Measurements from ENCODE around the gene SHISA7. TPM values are rescaled to one million over a fixed set of nuclear protein-coding genes. Genes with fewer than 3 reads are reported as not detected.

The SHISA7 gene
- polyA plus RNA-seq, 4 donors = 0.10 to 0.14 (median 0.13) TPM

DNA sequence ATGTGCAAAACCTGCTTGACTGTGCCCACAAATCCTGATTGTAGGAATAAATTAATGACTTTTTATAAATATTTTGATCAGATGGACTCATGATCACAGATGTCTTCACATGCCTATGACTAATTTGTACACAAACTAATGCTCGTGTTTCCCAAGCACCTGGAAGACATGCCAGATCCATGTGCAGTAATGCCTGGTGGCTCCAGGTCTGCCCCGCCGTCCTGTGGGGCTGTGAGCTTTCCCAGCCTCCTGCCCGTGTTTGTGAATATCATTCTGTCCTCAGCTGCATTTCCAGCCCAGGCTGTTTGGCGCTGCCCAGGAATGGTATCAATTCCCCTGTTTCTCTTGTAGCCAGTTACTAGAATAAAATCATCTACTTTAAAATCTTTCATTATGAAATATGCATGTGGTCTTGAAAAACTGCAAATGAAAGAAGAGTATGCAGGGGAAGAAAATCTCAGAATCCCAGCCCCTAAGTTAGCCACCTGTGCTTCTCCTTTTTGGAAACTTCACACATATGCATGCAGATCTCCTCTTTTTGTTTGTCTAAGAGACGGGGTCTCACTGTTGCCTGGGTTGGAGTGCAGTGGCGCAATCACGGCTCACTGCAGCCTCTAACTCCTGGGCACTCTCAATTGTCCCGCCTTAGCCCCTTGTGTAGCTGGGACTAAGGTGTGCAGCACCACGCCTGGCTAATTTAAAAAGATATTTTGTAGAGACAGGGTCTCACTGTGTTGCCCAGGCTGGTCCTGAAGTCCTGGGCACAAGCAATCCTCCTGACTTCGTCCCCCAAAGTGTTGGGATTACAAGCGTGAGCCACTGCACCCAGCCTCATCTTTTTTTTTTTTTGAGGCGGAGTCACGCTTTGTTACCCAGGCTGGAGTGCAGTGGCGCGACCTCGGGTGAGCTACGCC is 51.1 kb downstream of the SHISA7 start:
- DNase-seq (ENCODE audit: low read depth in 4 of 4, low spot score in 3 of 4) = no peak

DNA sequence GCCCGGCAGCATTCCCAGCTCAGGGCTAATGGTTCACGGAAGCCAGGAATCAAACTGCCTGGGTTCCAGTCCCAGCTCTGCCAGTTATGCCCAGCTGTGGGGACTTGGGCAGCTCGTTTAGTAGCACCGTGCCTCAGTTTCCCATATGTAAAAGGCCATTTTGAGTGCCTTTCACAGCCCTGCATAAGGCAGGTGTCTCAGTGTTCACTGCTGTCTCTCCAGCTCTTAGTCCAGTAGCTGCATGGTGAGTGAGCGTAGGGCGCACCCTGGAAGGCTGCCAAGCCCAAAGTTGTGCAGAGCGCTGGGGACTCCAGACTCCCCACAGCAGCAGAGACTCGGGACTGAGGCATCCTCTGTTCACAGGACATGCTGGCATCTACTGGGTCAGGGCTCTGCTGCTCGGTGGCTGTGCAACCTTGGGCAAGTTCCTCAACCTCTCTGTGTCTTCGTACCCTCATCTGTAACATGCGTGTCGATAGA is 51.9 kb downstream of the SHISA7 start:
- no peak for DNase-seq (ENCODE audit: low read depth in 4 of 4, low spot score in 3 of 4)

DNA sequence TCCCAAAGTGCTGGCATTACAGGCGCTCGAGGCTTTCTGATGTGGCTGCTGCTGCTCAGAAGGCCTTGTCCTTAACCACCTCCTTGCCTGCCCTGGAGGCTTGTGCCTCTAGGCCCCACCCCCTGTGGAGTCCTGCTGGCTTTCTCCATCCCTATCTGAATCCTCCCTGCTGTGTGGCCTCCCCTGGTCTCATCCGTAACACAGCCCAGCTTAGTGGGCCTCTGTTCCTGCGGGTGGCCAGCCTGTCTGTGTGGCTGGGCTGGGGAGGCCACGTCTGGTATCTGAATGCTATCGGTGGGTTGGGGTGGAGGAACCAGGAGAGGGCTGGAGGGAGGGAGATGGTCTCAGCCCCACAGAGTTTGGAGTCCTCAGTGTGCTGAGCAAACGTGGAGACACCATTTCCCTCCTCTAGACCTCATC is 52.6 kb downstream of the SHISA7 start:
- no peak for DNase-seq (ENCODE audit: low read depth in 4 of 4, low spot score in 3 of 4)

DNA sequence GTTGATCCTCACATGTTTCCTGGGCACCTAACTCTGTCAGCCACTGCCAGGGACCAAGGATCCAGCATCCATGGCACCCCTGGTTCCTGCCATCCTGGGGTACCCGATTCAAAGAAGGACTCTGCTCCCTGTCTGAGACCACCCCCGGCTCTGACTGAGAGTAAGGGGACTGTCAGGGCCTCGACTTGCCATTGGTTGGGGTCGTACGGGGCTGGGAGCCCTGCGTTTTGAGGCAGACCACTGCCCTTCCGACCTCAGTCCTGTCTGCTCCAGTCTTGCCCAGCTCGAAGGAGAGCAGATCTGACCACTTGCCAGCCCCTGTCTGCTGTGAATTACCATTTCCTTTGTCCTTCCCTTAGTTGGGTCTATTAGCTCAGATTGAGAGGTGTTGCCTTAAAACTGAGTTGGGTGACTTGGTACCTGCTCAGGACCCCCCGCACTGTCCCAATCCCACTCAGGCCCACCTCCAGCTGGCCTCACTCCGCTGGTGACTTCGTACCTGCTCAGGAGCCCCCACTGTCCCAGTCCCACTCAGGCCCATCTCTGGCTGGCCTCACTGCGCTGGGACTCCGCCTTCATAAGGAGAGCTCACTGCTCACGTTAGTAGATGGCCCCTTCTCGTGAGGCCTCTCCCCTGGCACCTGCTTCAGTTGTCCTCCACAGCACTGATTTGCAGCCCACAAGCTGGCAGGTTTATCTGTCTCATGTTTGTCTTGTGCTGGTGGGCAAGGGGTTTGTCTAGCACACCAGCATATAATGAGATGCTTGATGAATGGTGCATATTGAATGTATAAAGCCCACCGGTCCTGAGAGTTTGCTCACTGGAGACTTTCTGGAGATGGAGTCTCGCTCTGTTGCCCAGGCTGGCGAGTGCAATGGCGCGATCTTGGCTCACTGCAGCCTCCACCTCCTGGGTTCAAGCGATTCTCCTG is 53.4 kb downstream of the SHISA7 start:
- no peak for DNase-seq (ENCODE audit: low read depth in 4 of 4, low spot score in 3 of 4)

DNA sequence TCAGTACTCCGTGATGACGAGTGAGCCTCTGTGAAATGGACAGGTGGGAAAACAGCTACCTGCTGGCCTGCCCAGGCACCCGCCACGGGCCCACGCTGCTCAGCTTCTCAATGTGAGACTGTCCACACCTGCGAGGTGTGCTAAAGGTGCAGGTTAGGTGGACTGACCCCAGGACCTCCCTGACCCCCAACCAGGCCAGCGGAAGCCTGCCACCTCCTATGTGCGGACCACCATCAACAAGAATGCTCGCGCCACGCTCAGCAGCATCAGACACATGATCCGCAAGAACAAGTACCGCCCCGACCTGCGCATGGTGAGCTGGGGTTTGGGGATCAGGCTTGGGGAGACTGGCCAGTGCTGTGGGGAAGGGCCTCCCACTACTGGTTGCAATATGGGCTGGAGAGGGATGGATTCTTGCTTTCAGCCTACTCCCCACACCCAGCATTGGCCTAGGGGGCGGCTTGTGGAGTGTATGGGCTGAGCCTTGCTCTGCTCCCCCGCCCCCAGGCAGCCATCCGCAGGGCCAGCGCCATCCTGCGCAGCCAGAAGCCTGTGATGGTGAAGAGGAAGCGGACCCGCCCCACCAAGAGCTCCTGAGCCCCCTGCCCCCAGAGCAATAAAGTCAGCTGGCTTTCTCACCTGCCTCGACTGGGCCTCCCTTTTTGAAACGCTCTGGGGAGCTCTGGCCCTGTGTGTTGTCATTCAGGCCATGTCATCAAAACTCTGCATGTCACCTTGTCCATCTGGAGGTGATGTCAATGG is 55.2 kb downstream of the SHISA7 start:
- no peak for DNase-seq (ENCODE audit: low read depth in 4 of 4, low spot score in 3 of 4)

DNA sequence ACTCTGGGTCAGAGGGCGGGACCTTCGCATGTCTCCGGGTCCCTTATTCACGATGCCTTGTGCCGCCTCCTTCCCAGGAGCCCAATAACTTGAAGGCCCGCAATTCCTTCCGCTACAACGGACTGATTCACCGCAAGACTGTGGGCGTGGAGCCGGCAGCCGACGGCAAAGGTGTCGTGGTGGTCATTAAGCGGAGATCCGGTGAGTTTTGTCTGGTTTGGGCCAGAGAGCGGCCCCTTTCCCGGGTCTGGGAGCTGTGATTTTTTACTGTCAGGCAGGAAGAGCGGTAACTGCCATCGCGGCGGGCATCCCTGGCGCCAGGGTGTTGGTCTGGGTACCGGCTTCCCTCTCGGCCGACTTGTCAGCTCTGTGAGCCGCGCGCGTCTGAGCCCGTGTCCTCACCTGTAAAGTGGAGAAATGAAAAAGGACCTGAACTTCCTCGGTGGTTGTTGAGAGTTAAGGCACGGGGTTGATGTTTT is 56.6 kb downstream of the SHISA7 start:
- DNase-seq (ENCODE audit: low read depth in 4 of 4, low spot score in 3 of 4) = no peak

DNA sequence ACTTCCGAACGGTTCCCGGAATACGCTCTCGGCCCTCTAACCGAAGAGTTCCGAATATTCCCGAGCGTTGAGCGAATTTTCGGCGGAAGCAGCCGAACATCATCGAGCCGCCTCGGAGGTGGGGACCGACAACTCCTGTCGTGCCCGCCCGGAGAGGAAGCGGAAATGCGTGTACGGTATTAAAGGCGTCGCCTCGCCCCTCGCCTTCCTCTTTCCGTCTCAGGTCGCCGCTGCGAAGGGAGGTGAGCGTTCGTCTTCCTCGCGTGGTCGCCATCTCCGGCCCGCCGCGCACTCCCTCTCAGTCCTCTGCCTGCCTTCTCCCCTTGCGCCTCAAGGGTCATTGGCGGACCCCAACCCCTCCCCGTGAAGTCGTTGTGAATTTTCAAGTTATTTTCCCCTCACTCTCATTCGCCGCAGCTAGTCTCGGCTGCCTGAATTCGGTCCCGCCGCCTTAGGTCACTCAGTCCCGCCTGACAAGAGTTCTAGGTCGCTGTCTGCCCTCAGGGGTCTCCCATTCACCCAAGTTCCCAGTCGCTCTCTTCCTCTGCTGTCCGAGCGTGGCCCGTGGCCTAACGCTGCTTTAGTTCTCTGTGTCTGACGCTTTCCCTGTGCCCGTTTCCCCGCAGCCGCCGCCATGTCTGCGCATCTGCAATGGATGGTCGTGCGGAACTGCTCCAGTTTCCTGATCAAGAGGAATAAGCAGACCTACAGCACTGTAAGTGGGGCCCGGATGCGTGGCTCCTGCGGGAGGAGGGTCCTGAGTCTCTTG is 57.2 kb downstream of the SHISA7 start, which contains the start of gene RPL28:
Gene RPL28, plus strand, starts transcription at position 209 of the 769 bp plus-strand sequence. Its CDS starts 426 bp downstream, at position 635.
- DNase-seq (ENCODE audit: low read depth in 4 of 4, low spot score in 3 of 4) = peak; percentile 97 to 99 (median 98)

DNA sequence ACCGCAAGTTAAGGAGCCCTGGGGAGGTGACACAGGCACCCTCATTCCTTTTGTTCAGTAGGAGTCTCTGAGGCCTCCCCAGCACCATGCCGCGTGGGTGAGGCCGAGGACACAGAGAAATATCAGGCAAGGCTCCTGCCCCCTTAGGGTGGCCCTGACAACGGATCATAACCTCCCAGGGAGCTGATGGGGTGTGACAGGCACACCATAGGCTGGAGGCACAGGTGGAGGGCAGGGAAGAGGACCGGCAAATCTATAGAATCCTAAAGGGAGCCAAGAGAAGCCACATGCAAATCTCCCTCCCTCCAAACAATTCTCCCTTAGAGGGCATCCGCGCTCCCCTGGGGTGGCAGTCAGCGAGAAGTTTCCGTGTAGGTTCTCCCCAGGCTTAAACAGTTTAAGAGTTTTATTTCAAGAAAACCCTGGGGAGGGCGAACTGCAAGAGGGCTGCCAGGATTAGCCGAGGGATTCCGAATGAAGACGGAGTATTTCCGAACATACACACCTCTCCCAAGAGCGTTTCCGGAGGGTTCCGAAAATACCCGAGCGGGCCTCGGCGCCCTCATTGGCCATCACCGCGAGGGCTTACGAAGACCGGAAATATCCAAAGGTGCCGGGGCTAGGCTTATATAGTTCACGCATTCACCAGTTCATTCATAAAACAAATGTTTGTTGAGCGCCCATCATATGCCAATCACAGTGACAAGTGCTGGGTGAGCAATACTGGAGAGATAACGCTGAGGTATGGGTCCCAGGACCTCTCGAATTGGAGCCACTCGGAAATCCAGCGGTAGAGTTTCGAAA is 58.0 kb downstream of the SHISA7 start:
- peak; percentile 90 to 95 (median 92) for DNase-seq (ENCODE audit: low read depth in 4 of 4, low spot score in 3 of 4)

DNA sequence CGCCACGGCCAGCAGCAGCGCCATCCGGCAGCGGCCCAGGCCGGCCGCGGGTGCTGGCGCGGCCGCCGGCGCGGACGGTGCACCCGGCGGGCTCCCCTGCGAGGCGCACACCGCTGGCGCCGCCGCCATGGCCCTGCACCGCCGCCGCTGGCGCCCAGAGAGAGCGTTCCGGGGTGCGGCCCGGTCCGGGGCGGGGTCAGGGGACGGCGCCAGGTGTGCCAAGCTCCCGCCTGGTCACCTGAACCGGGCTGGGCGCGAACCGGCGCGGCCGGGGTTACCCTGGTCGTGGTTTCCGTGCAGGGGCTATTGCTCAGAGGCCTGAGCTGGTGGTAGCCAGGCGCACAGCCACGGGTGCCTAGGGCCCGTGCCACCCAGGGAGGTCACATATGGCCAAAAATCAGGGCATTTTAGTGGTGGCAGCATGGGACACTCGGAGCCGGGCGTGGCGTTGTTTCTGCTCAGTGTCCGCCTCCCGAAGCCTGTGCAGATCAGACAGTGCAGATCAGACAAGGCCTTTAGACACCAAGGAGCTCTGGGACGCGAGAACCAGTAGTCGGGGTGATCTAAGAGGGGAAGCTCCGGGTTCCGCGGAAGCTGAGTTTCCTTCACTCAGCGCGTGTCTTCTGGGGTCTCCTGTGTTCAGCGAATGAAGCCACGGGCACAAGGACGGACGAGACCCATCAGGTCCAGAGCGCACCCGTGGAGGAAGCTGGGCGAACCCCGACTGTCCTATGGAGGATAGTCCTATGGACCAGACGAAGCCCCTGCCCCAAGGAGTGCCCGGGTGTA is 58.8 kb downstream of the SHISA7 start, which contains the start of gene TMEM238:
Gene TMEM238, minus strand, starts transcription at position 162 of the 789 bp plus-strand sequence. Its CDS starts 33 bp downstream, at position 129.
- DNase-seq (ENCODE audit: low read depth in 4 of 4, low spot score in 3 of 4) = no peak

DNA sequence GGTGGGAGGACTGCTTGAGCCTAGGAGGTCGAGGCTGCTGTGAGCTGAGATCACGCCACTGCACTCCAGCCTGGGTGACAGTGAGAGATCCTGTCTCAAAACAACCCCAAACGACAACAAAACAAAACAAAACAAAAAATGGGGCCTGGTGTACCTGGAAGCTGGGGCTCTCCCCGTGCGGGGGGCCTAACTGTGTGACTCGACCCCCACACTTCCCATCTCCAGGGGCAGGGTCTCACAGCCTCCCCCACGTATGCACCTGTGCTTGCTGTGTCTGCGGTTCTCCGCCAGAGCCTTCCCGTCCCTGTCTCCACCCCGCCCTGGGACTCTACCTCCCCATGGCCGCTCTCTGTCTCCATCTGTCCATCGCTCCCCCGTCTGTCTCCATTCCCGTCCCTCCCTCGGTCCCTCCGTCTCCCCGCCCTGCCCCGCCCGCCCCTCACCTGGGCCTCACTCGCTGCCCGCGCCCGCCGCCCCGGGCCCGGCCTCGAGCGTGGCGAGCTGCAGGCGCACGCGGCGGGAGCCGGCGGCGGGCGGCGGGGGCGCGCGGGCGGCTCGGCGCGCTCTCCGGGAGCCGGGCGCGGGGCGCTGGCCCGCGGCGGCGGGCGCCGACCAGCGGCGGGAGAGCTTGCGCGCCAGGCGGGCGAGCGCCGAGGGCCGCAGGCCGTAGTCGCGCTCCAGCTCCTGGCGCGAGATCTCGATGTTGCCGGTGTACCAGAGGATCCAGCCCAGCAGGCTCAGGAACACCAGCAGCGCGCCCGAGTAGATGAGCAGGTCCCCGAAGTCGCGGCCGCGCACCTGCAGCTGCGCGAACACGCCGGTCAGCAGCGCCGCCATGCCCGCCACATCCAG is 59.6 kb downstream of the SHISA7 start:
- peak in 1 of 4 donors; percentile 51 for DNase-seq (ENCODE audit: low read depth in 4 of 4, low spot score in 3 of 4)

DNA sequence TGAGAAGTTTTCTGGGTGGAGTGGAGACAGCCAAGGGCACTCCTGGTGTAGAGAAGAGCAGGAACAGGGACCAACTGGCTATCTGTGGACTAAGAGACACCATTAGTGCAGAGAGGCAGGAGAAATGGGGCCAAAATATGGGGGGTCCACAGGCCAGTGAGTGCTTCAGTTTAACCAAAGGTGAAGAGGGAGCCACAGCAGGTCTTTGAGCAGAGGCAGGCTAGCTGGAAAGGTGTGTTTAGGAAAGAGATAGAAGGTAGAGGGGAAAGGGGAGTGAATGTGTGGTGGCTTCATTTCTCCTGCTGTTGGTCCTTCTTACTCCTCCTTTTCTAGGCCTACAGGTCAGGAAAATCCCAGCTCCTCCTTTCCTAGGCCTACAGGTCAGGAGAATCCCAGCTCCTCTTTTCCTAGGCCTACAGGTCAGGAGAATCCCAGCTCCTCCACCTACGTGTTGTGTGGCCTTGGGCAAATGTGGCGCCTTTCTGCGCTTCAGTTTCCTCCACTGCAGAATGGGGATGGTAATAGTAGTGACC is 60.5 kb downstream of the SHISA7 start:
- DNase-seq (ENCODE audit: low read depth in 4 of 4, low spot score in 3 of 4) = no peak

DNA sequence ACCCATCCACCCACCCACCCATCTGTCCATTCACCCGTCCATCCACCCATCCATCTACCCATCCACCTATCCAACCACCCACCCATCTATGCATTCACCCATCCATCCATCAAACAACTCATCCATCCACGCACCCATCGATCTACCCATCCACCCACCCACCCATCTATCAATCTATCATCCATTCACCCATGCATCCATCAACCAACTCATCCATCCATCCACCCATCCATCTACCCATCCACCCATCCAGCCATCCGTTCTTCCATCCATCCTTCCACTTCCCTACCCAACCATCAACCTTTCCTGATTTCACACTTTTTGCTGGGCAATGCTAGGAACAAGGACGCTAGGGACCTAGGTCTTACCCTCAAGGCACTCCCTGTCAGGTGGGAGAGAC is 61.1 kb downstream of the SHISA7 start:
- no peak for DNase-seq (ENCODE audit: low read depth in 4 of 4, low spot score in 3 of 4)

DNA sequence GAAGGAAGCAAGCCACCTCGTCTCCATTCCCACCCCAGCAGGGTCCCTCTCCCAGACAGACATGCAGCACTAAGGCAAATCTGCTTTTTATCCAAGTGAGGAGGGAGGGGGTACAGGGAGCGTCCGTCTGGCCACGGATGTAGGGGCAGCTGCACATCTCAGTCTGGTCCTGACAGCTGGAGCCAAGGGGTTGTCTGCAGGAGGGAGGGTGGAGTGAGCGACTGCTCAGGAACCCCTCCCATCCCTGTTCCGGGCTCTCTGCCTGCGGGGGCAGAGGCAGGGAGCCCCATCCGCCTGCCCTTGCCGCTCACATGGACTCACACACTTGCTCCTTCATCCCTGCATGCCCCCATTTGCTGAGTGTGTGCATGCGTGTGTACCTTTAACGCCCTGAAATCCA is 63.9 kb downstream of the SHISA7 start:
- no peak for DNase-seq (ENCODE audit: low read depth in 4 of 4, low spot score in 3 of 4)

All from right renal pelvis (tissue), 4 donors.